Dedifferentiated amniotic fluid mesenchymal stem cell (primary cell): Measurements from ENCODE around the gene PPP1R2.
"Not testable (repeated sequence)": the region's sequence is repeated elsewhere in the genome, so short reads cannot be mapped to it uniquely, and the experiment has no call there.

Experiments
- DNase-seq: peaks from one replicate; pipeline ENCODE4 v3.0.0-alpha.2; 2016; ENCODE audit errors: extremely low spot score

PPP1R2 gene

DNA sequence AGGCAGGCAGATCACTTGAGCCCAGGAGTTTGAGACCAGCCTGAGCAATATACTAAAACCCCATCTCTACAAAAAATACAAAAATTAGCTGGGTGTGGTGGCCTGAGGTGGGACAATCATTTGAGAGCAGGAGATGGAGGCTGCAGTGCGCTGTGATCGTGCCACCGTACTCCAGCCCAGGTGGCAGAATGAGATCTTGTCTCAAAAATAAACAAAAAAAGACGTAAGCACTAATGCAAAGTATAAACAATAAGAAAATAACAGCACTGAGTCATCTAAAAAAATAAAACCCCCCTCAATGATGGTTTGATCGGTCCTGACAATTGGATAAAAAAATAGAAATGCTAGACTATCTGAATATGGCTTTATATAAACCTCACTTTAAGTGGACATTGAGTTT is 3.6 kb downstream of the PPP1R2 start:
- no peak for DNase-seq

DNA sequence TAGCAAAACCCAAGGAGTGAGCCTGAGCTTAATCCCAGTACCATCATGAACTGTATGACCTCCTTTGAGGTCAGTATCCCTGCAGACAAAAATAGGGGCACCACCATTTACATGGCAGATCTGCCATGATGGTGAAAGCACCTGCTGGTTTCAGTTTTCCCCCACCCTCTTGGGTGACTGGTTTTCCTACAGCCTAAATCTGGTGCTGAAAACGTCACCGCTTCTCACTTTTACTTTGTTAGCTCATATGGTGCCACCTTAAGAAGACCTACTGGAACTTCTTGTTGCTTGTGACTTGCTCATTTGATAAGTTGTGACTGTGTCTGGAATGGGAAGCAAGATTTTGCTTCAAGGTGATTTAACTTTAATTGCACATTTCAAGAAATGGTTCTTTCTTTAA is 5.1 kb downstream of the PPP1R2 start:
- DNase-seq = no peak

DNA sequence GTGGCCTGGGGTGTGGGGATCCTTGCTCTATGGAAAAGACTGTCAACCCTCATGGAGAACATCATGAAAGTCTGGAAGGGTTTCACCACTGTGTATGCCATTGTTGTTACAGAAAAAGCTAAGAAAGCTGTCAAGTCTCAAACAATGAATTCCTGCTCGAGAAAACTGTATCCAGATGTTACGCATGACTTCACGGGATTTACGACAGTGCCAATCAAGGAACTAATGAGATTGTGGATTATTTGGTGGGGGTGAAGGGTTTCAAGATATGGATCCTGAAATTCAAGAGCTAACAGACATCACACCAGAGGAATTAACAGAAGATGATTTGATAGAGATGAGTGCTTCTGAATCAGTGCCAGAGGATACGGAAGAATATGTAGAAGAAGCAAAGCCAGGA is 7.8 kb downstream of the PPP1R2 start:
- no peak for DNase-seq

DNA sequence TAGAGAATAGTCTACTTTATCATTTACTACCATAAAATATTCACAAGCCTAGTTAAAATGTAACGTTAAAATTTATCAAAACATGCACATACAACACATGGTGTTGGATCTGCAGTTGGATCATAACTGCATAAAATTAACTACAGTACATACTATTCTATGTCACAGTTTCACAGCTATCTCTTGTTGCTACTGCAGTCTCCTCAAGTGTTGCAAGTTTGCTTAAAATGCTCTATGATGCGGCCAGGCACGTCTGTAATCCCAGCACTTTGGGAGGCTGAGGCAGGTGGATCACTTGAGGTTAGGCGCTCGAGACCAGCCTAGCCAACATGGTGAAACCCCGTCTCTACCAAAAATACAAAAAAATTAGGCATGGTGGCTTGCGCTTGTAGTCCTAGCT is 10.3 kb downstream of the PPP1R2 start:
- DNase-seq = no peak

DNA sequence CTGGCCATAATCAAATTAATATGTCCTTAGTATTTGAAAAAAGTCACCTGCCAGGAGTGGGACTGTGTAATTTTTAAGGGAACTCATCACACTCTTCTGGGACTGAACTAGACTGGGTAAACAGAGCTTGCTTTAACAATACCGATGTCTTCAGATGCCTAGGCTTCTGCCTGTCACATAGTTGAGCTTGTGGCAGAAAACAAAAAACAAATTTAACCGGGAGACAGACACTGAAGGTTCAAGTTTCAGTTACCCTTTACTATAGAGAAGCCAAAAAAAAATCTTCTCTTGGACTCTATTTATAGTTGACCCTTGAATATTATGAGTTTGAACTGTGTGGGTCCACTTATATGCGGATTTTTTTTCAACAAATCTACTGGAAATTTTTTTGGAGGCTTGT is 10.8 kb downstream of the PPP1R2 start:
- DNase-seq = no peak

DNA sequence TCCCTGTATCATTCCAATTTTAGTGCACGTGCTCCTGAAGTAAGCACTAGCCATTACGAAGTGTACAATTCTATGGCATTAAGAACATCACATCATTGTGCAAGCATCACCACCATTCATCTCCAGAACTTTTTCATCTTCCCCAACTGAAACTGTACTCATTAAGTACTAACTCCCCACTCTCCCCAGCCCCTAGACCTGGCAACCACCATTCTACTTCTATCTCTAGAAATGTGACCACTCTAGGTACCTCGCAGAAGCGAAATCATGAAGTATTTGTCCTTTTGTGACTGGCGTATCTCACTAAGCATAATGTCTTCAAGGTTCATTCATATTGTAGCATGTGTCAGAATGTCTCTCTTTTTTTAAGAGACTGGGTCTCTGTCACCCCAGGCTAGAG is 11.4 kb downstream of the PPP1R2 start:
- DNase-seq = no peak

DNA sequence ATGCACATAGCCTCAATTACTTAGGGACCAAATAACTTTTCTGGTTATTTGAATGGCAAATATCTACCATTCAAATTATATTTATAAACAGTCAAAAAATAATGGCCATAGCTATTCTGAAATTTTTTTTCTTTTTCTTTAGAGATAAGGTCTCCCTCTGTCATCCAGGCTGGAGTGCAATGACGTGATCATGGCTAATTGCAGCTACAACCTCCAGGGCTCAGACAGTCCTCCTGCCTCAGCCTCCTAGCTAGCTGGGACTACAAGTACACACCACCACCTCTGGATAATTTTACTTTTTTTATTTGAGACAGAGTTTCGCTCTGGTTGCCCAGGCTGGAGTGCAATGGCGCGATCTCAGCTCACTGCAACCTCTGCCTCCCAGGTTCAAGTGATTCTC is 16.6 kb downstream of the PPP1R2 start:
- no peak for DNase-seq

DNA sequence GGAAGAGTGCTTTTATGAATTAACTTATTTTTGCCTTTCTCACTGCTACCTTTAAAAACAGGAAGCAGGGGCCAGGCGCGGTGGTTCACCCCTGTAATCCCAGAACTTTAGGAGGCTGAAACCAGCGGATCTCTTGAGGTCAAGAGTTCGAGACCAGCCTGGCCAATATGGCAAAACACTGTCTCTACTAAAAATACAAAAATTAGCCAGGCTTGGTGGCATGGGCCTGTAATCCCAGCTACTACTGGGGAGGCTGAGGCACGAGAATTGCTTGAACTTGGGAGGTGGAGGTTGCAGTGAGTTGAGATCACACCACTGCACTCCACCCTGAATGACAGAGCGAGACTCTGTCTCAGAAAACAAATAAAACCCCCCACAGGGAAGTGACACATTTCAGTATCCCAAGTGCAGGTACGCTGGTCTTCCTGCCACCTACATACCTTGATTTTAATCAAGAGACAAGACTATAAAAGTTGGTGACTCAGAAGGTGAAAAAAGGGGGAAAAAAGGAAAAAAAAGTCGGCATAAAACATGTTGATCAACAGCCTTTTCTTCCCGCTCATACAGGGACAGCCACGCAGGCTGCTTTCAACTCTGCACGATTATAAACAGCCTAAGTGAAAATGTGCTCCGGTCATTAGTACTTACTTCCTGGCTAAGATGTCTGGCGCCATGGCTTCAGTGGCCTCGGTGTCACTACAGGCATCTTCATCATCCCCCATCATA is 18.8 kb downstream of the PPP1R2 start:
- no peak for DNase-seq

DNA sequence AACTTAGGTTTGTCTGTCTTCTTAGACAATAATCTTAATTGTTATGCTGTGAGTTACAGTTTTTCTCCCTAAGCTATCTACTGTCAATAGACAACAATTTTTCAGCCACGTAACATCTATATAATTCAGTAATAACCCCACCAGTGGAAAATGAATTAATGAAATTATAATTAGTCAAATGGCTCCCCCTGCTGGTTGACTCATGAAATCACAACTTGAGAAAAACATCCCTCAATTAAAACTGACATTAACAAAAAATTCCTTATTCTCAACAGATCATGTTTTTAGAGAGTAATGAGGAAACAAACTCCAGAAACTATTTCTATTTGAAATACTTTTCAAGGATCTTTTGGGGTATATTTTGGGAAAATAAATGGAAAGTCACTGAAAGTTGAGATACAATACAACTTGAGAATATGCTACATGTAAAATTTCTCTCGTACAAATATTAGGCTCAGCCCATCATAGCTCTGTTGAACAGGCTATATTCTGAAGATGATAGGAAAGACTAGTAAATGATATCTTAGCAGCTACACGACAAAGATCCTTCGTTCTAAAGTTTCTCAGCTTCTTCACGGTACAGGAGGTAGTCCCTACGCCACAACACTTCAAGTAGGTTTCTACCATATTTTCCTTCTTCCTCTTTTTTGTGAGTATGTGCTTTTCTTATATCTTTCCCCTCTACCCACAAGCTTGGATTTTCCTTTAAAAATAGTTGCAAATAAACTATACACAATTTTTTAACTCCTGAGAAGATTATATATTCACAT is 20.7 kb downstream of the PPP1R2 start:
- peak; percentile 52 for DNase-seq

DNA sequence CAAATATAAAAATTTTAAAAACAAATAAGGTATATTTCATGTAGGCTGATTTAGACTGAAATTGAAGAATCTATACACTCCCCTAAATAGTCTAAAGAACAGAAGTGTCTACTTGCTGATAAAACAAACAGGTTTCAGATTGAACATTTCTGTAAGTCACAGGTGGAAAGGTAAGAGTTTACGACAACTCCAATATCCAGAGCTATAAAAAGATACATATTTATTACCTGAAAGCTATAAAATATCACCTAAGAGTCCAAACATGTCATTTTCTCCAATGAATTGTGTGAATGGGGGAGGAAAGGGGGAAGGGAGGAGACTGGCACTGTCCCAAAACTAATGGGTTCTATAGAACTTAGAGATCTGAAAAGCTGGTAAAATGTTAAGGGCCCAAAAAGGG is 26.1 kb downstream of the PPP1R2 start:
- DNase-seq = no peak

DNA sequence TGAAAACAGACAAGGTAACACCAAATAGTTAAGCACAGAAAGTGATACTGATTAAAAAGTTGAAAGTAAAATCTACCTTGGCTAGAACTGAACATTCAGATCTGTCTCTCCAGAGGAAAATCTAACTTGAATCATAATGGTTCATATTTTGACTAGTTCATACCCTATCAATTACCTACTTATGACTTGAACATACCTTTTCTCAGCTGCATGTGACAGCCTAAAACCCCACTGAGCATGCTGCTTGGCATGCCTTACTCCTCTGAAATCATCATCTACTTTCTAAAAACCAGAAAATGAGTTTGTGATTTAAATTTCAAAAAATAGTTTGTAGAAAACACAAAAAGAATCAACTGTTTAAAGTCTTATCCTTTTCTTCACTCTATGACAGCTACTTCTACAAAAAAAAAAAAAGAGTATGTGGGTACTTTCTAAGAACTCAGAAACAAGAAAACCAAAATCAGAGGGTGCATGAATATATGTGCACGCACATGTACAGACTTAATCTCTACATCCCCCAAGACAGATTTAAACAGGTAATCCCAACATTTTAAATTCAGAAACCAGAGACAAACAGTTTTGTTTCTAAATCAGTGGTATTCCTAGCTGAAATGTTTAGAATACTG is 28.4 kb downstream of the PPP1R2 start:
- not testable (repeated sequence) for DNase-seq

DNA sequence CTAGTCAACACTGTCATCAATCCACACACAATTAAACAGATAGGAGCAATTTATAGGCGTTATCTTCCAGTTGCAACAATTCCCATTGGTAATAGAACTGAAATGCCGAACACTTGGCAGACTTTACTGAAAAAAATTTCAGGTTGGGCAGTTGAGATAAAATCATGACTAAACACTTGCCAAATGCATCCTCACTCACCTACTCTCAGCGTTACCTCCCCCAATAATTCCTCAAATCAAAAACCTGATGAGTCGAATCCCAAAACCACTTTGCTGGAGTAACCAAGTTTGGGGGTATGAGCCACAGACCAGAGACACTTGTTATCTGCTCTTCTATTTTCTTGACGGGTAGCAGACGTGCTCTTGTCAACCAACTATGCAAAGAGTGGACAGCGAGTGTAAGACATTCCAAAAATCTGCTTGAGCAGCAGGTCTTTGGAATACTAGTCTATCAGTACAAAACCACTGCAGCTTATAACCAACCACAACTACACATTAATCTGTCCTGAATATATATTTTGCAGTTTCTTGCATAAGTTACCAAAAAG is 30.3 kb downstream of the PPP1R2 start:
- DNase-seq = no peak

DNA sequence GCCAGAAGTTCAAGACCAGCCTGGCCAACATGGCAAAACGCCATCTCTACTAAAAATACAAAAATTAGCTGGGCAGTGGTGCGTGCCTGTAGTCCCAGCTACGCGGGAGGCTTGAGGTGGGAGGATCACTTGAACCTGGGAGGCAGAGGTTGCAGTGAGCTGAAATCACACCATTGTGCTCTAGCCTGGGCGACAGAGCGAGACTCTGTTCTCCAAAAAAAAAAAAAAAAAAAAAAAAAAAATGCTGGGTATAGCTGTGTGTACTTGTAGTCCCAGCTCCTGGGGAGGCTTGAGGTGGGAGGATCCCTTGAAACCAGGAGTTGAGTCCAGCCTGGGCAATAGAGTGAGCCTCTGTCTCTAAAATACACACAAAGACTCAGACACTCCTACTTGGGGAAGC is 32.0 kb downstream of the PPP1R2 start:
- DNase-seq = no peak

DNA sequence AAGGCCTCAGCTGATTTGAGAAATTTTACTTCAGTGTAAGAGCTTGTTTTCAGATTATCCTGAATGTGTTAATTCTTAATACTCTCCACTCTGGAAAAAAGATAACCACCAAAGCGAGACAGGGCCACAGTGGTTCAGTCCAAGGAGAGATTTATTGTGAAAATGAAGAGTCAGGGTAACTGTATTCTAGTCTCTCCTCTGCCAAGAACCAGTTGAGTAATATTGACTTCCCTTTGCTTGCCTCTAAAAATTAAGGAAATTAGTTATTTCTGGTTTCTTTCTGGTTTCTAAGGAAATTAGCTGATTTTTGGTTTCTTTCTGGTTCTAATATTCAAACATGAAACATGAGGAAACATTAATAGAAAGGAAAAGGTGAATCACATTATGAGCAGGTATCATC is 34.9 kb downstream of the PPP1R2 start:
- DNase-seq = no peak

DNA sequence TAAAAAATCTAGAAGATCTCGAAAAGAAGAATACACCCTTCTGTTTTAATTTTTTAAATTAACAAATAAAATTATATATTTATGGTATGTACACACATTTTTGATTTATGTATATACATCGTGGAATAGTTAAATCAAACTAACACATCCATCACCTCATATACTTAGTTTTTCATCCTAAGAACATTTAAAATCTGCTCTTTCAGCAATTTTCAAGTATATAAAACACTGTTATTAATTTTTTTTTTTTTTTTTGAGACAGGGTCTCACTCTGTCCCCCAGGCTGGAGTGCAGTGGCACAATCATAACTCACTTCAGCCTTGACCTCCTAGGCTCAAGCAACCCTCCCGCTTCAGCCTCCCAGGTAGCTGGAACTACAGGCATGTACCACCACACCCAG is 67.5 kb downstream of the PPP1R2 start:
- DNase-seq = no peak

DNA sequence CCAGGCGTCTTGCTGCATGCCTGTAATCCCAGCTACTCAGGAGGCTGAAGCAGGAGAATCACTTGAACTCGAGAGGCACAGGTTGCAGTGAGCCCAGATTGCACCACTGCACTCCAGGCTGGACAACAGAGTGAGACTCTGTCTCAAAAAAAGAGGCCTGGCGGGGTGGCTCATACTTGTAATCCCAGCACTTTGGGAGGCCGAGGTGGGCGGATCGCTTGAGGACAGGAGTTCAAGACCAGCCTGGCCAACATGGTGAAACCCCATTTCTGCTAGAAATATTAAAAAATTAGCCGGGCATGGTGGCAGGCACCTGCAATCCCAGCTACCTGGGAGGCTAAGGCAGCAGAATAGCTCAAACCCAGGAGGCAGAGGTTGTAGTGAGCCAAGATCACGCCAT is 68.0 kb downstream of the PPP1R2 start:
- not testable (repeated sequence) for DNase-seq

DNA sequence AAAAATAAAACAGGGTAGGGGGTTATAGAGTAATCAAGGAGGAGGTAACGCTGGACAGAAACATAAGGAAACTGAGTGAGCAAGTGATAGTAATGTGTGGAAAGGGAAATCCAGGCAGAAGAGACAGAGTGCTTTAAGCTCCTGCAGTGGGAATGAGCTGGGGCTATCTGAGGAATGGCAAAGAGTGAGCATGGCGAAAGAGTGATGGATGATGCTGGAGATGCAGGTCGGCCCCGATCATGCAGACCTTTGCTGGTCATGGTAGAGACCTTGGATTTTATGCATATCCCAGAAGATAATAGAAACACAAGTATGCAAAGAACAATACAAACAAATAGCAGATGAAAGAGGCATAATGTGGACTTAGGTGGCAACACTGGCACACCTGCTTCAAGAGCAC is 74.3 kb downstream of the PPP1R2 start:
- DNase-seq = no peak

DNA sequence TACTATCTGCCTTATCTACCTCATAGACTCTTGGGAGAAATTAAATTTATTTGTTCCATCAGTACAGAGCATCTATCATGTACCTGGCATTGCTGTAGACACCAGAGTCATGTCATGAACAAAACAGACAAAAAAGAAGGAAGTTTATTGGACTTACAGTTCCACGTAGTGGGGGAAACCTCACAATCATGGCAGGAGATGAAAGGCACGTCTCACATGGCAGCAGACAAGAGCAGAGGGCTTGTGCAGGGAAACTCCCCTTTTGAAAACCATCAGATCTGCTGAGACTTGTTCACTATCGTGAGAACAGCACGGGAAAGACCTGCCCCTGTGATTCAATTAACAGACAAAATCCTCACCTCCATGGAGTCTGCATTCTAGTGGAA is 74.7 kb downstream of the PPP1R2 start:
- DNase-seq = no peak

DNA sequence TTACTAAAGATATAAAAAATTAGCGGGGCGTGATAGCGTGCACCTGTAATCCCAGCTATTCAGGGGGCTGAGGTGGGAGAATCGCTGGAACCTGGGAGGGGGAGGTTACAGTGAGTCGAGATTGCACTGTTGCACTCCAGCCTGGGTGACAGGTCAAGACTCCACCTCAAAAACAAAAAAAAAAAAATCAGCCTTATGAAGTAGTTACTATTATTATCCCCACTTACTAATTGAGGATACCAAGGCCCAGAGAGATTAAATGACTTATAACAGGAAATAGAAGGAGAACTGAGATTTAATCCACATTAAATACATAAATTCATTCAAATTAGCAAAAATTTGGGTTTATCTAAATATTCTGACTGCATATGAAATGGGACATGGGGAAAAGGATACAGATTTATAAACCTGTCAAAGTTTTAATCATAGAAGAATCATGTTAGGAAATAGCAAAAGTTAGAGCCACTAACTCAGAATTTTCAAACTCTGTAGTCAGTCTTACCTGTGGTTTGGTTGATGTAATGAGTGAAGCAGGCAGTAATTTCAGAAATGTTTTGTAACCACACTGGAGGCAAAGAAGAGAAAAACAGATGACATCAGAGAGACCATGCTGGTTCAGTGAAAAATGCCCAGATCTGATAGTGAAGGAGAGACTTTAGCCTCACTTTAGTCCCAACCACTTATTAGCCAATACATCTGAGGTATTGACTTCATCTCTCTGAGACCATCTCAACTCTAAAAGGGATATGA is 75.3 kb downstream of the PPP1R2 start:
- no peak for DNase-seq

DNA sequence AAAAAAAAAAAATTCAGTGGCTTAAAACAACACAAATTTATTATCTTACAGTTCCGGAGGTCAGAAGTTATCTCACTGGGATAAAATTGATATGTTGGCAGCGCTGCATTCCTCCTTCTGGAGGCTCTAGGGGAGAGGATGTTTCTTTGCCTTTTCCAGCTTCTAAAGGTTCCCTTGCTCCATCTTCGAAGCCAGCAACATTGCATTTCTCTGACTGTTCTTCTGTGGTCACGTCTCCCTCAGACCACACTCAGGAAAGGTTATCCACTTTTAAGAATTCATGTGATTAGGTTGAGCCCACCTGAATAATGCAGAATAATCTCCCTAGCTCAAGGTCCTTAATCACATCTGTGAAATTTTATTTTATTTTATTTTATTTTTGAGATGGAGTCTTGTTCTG is 76.9 kb downstream of the PPP1R2 start:
- no peak for DNase-seq
